HG03108 (cell line): Measurements from ENCODE around the gene CENPX.
A peak's percentile ranks its signal among the peaks of the same experiment; 100 is the strongest.

Experiments used
- ATAC-seq: cut with Tn5 transposase; IDR thresholded peaks from one replicate; pipeline ENCODE4 v1.9.1; 2021; ENCODE audit warnings: moderate library complexity; ENCODE audit not compliant: unreplicated experiment

The CENPX gene

DNA sequence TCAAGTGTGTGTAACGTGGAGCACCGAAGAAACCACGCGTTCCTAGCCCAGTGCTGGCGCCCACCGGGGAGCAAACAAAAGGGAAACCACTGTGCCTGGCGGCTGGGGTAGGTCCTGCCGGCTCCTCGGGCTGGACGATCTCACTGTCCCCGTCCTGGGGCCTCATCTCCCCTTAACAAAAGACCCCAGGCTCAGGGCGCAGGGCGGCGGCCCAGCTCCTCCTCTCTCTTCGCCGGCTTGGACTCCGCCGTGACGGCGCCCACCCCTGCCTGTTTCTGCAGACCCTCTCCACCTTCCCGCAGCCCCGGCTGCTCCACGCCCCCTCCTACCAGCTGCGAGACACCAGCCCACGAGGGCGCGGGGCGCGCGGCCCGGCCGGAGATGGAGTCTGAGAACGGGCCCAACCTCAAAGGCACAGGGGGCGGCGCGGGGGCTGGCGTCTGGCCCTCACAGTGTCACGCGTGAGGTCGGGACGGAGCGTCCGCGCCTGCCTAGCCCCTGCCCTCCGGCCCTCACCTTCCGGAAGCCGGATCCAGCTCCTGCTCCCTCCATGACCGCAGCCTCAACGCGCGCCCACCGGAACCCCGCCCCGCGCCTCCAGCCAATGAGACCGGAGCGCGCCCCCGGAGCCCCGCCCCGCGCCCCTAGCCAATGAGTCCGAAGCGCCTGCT lies at the start of gene CENPX:
Gene CENPX (minus strand): TSS at position 569 of the 671 bp plus-strand sequence. CDS start 17 bp downstream, at position 552.
- no peak for ATAC-seq

DNA sequence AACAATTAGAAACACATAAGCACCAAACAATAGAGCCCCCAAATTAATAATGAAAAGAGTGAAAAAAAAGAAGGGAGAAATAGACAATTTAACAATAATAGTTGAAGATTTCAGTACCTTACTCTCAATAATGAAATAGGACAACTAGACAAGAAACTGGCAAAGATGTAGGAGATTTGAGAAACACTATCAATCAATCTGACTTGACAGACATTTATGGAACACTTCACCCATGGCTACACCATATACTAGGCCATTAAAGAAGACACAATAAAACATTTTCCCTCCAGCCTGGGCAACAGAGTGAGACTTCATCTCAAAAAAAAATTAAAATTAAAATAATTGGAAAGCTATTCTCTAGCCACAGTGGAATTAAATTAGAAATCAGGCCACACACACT lies 47.9 kb upstream of the CENPX start:
- ATAC-seq: no peak

DNA sequence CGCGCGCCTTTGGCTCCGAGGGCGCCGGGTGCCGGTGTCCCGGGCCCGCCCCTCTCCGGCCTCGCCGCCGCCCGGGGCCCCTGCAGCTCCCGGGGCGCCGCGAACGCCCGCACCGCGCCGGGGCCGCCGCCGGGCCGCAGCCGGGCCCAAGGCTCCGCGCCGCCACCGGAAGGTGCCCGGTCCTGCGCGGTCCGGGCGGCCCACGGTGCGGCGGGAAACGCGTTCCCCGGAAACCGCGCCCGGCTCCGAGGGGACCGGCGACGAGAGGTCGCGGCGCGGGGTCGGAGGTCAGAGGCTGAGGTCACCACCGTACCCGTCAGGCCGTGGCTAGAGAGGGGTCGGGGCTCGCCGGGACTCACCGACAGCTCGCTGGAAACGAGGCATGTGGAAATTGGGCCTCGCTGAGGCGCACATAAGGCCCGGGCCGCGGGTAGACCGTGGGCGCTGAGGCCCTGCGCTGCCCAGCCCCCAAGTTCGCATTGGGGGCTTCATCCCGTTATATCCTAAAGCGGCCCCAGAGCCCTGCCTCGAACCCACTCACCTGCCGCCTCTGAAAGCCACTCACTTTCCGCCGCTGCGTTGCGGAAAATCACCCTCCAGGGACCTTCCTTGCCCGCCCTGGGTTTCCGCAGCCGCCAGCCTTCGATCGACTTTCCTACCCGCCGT lies 43.1 kb upstream of the CENPX start, which contains the start of gene DUS1L:
Gene DUS1L (minus strand): TSS at position 167 of the 666 bp plus-strand sequence. CDS start 745 bp downstream, outside the sequence.
- ATAC-seq: peak; percentile 60

DNA sequence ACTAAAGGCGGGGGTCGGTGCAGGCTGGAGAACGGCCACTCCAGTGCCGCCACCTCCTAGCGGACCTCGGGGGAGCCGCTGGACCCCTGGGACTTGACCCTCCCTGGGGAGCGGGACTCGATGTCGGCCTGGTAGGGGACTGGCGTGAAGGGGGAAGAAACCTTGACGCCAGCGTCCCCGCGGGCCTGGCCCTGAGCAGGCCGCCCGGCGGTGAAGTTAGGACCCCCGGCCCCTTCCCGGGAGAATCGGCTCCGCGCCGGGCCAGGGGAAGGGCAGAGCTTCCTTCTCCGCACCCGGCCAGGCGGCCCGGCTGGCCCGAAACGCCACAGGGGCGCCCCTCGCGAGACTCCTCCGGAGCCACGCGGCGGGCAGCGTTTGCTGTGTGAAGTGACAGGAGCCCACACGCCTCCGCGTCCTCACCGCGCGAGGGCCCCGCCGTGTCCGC lies 42.5 kb upstream of the CENPX start:
- no peak for ATAC-seq

DNA sequence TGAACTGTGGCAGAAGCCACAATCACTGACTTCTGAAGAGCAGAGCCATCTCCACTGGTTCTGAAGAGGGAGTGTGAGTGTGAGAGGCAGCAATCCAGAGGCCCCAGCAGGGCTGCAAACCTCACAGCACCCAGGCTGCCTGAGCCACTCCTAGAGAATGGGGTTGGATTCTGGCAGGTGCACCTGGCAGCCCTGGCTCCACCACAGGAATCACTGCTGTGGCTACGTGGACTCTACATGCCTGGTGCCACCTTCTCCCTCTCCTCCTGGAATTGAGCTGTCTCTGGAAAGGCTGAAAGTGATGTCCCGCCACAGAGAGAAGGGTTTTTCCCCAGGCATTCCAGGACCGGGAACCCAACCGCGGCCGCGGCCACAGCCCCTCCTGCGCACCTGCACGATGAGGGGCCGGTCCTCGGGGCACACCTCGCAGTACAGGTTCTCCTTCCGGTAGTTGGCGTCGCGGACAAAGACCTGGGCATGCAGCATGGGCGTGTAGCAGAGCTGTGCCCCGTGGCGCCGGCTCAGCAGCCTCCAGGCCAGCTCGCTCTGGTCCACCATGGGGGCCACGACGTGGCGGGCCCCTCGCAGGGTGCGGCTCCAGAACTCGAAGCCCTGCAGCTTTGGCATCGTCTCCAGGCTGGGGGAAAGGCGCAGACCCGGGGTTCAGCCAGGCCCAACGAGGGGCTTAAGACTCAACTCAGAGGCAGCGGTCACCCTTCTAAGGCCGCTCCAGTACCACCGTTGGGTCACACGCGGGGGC lies 41.9 kb upstream of the CENPX start:
- no peak for ATAC-seq

DNA sequence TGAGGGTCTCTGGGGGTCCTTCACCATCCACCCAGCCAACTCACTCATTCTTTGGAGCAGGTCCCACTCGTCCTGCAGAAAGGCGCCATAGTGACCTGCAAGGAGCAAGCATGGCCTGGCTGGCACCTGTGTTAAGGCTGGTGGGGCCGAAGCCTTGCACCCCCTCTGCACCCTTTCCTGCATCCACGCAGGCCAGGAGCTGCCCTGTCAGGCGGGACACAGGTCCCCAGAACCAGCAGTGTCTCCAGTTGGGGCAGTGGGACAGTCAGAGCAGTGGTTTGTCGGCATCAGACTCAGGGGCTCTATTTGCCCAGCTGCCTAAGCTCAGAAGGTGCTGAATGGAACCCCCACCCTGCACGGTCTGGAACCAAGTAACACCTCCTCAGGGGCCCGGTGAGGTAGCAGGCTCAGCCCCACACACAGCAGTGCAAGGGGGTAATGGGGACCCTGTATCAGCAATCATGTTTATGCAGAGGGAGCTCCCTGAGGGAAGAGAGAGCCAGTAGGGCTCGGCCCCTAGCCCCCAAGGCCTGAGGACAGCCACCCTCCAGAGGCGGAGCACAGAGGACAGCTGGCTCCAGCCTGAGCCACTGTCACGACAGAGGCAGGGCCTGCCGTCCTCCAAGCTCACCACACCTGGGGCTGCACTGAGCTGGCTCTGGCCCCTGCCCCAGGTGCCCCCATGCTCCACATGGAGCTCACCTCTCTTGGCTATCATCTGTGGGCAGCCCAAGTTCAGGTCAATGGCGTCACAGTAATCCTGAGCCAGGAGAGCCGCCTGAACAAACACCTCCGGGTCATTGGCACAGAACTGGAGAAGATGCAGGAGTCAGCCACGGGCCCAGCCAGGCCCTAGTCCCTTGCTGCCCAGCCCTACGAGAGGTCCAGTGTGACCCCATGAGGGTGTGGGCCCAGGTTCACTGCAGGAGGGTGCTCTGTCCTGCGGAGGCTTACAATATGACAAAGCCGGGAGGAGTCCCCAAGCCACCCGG lies 41.0 kb upstream of the CENPX start:
- no peak for ATAC-seq

DNA sequence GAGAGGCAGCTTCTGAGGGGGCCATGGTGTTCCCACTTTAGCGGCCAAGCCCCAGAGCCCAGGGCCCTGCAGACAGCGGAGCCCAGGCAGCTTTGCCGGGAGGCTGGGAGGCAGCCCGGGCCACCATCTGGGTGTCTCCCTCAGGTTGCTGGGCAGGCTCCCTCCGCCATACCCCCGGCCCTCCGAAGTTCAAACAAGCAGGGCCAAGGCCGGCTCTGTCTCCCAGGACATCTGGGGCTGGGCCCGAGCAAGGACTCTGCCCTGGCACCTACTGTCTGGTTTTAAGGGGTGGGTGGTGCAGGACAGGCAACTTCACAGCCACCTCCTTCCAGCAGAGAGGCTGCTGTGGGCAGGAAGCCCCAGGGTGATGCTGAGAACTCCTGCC lies 40.3 kb upstream of the CENPX start:
- no peak for ATAC-seq

DNA sequence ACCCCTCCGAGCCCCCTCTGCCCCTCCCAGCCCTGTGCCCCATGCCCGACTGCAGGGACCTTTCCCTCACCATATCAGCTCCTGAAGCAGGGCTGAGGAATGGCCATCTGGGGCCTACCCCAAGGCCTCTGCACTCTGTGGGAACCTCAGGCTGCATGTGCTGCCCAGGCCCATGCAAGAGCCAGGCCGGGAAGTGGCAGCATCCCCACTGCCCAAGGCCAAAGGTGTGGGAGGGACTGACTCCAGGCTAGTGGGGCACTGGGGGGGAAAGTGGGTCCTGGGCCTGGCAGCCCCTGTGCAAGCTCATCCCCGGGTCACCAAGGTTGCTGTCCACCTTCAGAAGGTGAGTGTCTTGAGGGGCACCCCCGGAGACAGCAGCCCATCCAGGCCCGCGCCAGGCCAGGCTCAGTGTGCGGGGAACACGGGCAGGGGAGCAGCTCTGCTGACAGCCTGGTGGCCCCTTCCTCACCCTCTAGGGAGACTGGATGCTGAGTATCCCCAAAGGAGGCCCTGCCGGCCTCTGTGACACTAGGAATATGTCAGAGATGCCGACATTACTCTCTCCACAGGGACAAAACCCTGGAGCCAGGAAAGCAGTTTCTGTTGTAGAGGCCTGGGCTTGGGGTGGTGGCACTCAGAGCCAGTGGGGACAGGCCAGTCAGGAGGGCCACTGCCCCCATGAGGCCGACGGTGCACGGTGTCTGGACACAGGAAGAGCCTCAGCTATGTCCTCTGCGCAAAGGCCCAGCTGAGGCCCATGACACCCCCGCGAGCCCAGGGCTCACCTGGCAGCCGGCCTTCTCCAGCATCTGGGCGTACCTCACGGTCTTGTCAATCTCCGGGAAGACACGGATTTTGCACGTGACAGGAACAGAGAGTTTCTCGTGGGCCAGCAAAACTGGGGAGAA lies 39.7 kb upstream of the CENPX start:
- no peak for ATAC-seq

DNA sequence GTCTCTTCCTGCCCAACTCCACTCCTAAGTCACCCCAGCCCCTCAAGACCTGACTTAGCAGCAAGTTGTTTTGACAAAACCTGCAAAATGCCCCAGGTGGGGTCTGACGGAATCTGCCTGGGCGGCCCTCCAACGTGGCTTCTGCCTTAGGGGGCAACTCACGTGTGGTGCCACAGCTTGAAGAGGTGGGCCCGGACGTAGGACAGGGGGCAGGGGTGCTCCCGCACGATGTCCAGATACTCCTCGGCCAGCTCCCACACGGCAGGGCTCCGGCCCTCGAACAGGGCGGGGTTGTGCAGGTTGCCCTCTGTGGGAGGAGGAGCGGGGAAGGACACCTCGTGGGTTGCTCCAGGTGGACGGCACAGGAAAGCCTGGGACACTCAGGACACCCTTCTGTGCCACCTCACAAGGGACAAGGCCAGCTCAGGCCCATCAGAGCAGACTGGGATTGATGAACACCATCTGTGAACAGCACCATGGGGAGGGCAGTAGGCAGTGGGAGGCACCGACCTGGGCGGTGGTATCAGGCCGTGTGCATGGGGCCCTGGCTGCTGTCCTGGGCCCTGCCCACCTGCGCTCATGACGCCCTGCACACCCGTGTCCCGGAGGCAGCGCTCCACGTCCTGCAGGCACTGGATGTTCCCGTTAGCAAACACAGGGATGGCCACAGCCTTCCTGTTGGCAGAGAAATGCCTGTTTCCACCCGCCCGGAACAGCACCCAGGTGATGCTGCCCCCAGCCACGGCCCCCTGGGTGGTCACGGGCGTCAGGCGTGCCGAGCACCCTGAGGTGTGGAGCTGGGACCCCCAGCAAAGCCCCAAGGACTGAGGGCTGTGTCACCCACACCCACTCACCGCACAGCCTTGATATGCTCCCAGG lies 38.6 kb upstream of the CENPX start:
- no peak for ATAC-seq

DNA sequence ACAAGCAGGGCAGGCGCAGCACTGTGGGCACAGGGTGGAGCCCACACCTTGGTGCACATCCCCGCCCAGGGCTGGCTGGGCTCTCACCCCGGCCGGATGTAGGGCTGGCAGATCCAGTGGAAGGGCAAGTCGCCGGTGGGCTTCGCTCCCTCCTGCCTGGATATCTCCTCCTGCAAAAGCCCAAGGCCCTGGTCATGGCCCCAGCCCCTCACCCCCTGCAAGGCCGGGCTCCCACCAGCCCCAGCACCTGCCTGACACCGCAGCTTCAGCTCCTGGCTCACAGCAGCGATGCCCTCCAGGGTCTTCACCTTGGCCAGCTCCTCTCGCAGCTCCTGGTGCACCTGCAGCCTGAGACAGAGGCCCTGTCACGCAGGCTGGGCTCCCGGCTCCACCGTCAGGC lies 37.9 kb upstream of the CENPX start:
- no peak for ATAC-seq

DNA sequence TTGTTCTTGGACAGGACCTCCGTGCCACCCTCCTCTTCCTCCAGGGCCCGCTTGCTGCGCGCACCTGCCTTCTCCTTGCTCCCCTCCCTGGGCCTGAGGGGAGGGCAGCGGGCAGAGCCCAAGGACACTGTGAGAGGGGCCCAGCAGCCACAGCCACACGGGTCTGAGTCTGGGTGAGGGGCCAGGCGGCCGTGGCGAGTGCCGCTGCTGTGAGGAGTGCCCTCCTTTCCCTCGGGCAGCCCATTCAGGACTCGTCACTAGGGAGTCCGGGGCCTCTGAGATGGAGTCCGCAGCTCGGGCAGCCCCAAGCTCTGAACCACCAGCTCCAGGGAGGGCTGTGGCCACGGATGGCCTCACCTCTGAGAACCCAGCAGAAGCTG lies 37.3 kb upstream of the CENPX start:
- ATAC-seq: no peak

DNA sequence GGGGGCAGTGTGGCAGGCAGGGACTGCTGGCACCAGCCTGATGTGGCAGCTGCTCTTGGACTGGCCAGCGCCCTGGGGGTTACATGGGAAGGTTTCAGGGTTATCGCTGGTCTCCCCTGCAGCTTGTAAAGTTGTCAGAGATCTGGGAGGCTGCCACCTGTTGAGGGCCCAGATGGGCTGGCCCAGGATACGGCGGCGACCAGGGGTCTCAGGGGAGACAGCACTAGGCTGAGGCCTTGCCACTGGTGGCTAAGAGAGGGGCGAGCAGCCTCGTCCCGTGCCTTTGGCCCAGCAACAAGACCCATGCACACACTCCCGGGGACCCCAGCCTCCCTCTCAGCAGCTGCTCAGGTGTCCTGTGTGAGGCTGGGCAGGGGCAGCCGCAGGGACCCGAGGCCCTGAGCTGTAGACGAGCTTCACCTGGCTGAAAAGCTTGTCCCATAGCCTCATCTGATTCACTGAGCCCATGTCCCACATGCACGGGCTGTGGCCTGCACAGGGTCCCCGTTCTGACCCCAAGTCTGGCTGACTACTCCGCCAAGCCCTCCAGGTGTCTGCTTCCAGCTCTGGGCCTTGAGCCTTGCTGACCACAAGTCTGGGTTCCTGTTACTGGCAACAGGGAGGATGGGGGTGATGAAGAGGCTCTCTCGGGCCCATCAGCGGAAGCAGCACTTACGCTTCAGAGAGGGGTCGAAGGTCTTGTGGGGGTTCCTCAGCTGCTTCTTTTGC lies 36.8 kb upstream of the CENPX start:
- ATAC-seq: no peak

DNA sequence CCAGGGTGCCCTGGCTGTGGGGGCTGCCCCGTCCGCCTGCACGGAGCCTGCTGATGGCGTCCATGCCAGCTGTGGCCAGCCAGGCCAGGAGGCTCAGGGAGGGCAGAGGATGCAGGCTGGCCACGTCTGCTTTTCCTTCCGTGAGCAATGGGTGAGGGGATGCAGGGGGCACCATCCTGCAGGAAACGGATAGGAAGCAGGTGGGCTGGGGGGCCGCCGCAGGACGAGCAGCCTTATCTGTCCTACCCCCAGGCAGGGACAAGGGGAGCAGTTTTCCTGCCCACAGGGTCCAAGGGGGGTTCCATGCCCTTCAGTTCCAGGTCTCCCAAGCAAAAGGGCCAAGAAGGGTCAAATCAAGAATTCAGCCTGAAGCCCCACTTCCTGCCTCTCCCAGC lies 36.2 kb upstream of the CENPX start:
- ATAC-seq: no peak

DNA sequence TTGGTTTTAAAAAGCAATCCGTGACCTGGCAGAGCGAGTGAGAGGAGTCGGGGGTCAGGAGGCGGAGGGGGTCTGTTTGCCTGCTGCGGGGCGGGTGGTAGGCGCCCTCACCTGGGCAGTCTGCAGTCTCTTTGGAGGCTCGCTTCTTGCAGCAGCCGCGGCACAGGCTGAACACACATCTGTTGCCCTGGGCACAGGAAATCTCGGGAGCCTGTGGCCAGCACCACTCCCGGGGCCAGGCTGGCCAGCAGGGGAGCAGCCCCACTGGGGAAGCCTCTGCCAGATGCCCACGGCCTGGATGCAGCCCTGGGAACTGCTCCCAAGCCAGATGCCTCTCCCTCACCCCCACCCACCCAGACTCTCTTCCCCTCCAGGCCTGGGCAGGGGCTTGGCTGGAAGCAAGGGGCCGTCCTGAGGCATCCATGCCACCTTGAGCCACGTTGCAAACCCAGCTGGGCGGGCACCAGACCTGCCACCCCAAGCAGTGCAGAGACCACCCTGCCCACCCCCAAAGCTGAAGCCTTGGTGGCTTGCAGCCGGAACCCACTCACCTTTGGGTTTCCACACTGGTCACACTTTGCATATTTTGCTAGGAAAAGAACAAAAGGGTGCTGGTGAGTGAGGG lies 35.7 kb upstream of the CENPX start:
- ATAC-seq: no peak

DNA sequence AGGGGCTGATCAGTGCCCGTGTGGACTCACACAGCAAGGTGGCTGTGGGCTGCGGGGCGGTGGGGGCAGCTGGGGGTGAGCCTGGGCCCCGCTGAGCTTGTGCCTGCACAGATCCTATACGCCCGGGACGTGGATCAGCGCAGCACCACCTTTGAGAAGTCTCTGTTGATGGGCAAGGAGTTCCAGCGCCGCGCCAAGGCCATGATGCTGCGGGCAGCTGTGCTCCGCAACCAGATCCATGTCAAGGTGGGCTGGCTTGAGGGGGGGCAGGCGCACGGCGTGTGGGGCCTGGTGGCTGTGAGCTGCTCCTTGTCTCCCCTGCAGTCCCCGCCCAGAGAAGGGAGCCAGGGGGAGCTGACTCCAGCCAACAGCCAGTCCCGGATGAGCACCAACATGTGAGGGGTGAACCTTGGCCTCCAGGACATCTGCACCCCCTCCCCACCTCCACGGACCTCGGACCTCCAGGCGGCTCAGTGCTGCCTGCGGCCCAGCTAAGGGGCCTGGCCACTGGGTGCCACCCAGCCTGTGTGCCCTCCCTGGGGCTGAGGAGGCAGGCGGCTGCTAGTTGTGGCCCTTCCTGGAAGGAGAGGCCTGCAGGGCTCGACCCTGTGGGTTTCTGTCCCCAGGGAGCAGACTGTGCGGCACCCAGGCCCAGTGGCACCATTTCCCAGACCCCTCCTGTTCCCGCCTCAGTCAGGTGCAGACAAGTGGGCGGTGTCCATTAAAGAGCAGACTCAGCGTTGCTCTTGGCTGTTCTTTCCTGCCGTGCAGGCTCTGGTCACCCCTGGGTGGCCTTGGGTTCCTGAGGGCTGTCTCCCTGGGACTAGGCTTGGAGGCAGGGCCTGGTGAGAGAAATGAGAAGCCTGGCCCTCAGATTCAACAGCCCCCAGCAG lies 34.3 kb upstream of the CENPX start:
- ATAC-seq: no peak

DNA sequence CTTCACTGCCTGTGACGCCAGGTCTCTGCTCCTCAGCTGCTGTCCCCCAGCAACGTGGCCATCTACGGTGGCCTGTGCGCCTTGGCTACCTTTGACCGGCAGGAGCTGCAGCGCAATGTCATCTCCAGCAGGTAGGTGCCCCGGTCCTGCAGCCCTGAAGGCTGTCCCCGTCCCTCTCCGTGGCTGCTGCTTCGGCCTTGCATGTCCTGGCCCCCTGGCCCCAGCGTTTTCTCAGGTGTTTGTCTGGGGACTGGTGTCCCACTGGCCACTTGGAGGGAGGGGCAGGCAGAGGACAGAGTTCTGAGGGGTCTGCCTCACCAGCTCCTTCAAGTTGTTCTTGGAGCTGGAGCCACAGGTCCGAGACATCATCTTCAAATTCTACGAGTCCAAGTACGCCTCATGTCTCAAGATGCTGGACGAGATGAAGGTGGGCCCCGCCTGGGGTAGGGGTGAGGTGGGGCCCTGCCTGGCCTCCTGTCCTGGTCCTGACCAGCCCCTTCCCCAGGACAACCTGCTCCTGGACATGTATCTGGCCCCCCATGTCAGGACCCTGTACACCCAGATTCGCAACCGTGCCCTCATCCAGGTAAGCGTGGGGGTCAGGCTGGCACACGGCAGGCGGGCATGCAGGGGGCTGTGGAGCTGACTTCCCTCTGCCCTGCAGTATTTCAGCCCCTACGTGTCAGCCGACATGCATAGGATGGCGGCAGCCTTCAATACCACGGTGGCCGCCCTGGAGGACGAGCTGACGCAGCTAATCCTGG lies 33.5 kb upstream of the CENPX start:
- no peak for ATAC-seq
